ENCODE data around the gene RASAL3. TPM values are rescaled to one million over a fixed set of nuclear protein-coding genes. Genes with fewer than 3 reads are reported as not detected.
A peak's percentile ranks its signal among the peaks of the same experiment; 100 is the strongest.

Gene RASAL3
- total and polyA plus RNA-seq, 2 of the 8 experiments (the other 6 are each of a cell fraction or from before 2014, with no cell fraction given): 0.19 to 0.63 TPM

- no peak for TF ChIP-seq JUN (IDR thresholded peaks at IDR 0.05; ENCODE audit: low read depth, low read length)
- TF ChIP-seq RBBP5 (IDR thresholded peaks at IDR 0.05; ENCODE audit: borderline replicate concordance, low read depth, low read length): no peak
- TF ChIP-seq SP4 (IDR thresholded peaks at IDR 0.05; ENCODE audit: low read length): no peak
- TF ChIP-seq SP2 (IDR thresholded peaks at IDR 0.05; ENCODE audit: low read length): no peak
- TF ChIP-seq ASH2L (IDR thresholded peaks at IDR 0.05; ENCODE audit: low read length): no peak
- no peak for TF ChIP-seq RAD21 (IDR thresholded peaks at IDR 0.05 in 1 of 2, conservative IDR thresholded peaks at IDR 0.05 in 1 of 2; ENCODE audit: low read depth in 2 of 2, low read length in 2 of 2)
- TF ChIP-seq EP300 (IDR thresholded peaks at IDR 0.05; ENCODE audit: borderline replicate concordance in 1 of 2, low read depth in 2 of 2, low read length in 2 of 2): no peak
- peak; percentile 47; the same call in 1 of the 2 replicates for TF ChIP-seq MAX (IDR thresholded peaks at IDR 0.05)
- TF ChIP-seq KDM5A (IDR thresholded peaks at IDR 0.05; ENCODE audit: low read length): no peak
- TF ChIP-seq SIRT6 (IDR thresholded peaks at IDR 0.05; ENCODE audit: low read length): no peak
- no peak for TF ChIP-seq BRCA1 (IDR thresholded peaks at IDR 0.05; ENCODE audit: low read depth, low read length)
- TF ChIP-seq CBX8 (IDR thresholded peaks at IDR 0.05; ENCODE audit: borderline replicate concordance, low read depth, low read length): no peak
- no peak for TF ChIP-seq SUZ12 (IDR thresholded peaks at IDR 0.05; ENCODE audit: low read length)
- TF ChIP-seq SP1 (IDR thresholded peaks at IDR 0.05; ENCODE audit: low read depth, low read length): peak; percentile 65; the same call in 1 of the 2 replicates
- TF ChIP-seq BCL11A (IDR thresholded peaks at IDR 0.05; ENCODE audit: low read depth in 2 of 2, low read length in 2 of 2): no peak
- peak; percentile 58; the same call in 1 of the 2 replicates for TF ChIP-seq TAF1 (IDR thresholded peaks at IDR 0.05; ENCODE audit: low read depth, low read length)
- peak; percentile 45; the same call in 1 of the 2 replicates for TF ChIP-seq PHF8 (conservative IDR thresholded peaks at IDR 0.05; ENCODE audit: low read depth, low read length)
- TF ChIP-seq TAF7 (optimal IDR thresholded peaks at IDR 0.05; ENCODE audit: borderline replicate concordance, low read depth, low read length): no peak
Measured at GRCh38 chr19:15452111-15453047, 12.0 kb downstream of the RASAL3 start (continued).

All from H1 (cell line).